ENCODE results near the gene PADI2. TPM values are rescaled to one million over a fixed set of nuclear protein-coding genes. Genes with fewer than 3 reads are reported as not detected.

The PADI2 gene
- total RNA-seq, 1 donor from 2014 or later: 0.49 TPM

DNA sequence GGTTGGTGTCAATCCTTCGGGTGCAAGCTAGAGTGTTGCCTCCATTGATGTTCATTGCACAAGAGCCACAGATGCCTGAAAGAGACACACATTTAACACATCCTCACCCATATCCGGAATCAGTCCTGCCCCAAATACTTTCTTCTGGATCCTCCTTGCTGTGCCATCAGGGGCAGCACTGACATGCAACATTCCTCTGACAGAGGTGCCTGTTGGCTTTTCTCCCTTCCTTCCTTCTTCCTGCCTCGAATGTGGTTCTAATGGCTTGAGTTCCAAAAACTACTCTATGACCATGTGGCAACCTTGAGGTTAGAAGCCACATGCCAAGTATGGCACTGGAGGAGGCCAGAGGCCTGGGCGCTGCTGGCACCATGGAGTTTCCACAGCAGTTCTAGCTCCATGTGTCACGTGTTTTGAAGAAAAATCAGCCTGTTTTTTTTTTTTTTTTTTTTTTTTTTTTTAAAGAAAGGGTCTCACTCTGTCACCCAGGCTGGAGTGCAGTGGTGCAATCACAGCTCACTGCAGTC, 90.5 kb downstream of the PADI2 start:
- Histone ChIP-seq H3K27ac (replicated peaks) (no peak overlapping the region), H3K27me3 (ENCODE audit: low read depth) (no peaks in the 10 kb centered on the region), H3K9me3 (replicated peaks) (no peaks in the 10 kb centered on the region), H3K36me3 (peaks cover 98% of the 10 kb centered on the region), H3K4me3 (no peak overlapping the region), H3K4me1 (peaks cover 11% of the 10 kb centered on the region)
- intact Hi-C loops (cut with micrococcal nuclease): no loop called here
- TF ChIP-seq, protein P1, sequence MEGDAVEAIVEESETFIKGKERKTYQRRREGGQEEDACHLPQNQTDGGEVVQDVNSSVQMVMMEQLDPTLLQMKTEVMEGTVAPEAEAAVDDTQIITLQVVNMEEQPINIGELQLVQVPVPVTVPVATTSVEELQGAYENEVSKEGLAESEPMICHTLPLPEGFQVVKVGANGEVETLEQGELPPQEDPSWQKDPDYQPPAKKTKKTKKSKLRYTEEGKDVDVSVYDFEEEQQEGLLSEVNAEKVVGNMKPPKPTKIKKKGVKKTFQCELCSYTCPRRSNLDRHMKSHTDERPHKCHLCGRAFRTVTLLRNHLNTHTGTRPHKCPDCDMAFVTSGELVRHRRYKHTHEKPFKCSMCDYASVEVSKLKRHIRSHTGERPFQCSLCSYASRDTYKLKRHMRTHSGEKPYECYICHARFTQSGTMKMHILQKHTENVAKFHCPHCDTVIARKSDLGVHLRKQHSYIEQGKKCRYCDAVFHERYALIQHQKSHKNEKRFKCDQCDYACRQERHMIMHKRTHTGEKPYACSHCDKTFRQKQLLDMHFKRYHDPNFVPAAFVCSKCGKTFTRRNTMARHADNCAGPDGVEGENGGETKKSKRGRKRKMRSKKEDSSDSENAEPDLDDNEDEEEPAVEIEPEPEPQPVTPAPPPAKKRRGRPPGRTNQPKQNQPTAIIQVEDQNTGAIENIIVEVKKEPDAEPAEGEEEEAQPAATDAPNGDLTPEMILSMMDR (IDR thresholded peaks at IDR 0.05; ENCODE audit: borderline replicate concordance): no peak
- no peak for DNase-seq

DNA sequence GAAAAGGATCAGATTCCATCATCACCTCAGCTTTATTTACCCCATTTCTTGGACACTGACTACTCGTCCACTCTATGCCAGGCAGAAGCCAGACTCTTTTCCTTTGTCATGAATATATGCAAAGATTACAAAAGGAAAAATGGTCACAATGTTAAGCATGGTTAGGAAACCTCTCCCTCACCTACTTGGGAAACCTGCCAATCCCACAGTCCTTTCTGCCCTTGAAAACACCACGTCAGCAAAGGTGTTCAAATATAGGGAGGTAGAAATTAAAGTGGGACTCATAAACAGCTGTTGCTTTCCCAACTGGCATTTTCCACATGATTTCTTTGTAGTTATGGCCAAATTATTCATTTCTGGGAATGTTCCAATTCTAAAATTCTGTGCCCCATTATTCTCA, 91.4 kb downstream of the PADI2 start:
- Histone ChIP-seq H3K36me3 (peaks cover 98% of the 10 kb centered on the region), H3K27me3 (ENCODE audit: low read depth) (no peaks in the 10 kb centered on the region), H3K9me3 (replicated peaks) (no peaks in the 10 kb centered on the region), H3K27ac (replicated peaks) (no peak overlapping the region), H3K4me3 (no peak overlapping the region), H3K4me1 (peaks cover 11% of the 10 kb centered on the region)
- intact Hi-C loops (cut with micrococcal nuclease): no loop called here
- no peak for DNase-seq
- TF ChIP-seq, protein P1 (IDR thresholded peaks at IDR 0.05; ENCODE audit: borderline replicate concordance): no peak

DNA sequence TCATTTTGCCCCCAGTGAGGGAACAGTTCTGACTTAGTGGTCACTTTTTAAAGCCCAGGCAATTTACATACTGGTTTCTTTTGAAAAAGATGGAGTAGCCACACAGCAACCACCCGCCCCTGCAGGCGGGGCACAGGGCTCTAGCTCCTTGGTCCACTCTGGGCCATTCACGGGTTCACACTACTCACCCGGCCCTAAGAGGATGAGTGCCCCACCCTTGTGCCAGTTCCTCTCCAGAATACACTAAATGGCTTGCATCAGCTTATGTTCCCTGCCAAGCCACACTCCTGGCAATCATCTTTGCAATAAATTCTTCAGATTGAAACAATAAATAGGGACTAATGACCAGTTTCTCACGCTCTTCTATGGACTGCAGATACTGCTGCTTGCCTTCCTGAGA, 91.8 kb downstream of the PADI2 start:
- no peaks in the 10 kb centered on the region for H3K9me3 ChIP-seq (replicated peaks)
- no peak overlapping the region for H3K4me3 ChIP-seq
- H3K4me1 ChIP-seq: peaks cover 11% of the 10 kb centered on the region
- peaks cover 98% of the 10 kb centered on the region for H3K36me3 ChIP-seq
- TF ChIP-seq, protein P1 (IDR thresholded peaks at IDR 0.05; ENCODE audit: borderline replicate concordance): no peak
- H3K27me3 ChIP-seq (ENCODE audit: low read depth): no peaks in the 10 kb centered on the region
- intact Hi-C loops (cut with micrococcal nuclease): no loop called here
- DNase-seq: no peak
- no peak overlapping the region for H3K27ac ChIP-seq (replicated peaks)

DNA sequence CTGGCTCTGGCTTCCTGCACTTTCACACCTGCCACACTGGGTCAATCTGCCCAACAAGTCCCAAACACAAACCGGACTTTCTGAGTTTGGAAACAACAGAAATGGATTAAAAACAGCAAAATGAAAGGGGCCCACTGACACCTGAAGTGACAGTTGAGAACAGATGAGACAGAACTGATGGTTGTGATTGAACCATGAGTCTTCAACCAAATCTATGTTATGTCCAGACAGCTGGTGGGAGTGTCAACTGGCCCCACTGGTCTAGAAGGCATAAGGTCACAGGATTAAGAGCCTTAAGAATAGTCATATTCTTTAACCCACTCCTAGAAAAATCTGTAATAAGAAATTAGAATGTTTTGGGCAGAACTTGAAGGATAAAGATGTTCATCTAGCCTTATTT, 94.5 kb downstream of the PADI2 start:
- H3K4me1 ChIP-seq: peaks cover 11% of the 10 kb centered on the region
- H3K4me3 ChIP-seq: no peak overlapping the region
- no peaks in the 10 kb centered on the region for H3K9me3 ChIP-seq (replicated peaks)

DNA sequence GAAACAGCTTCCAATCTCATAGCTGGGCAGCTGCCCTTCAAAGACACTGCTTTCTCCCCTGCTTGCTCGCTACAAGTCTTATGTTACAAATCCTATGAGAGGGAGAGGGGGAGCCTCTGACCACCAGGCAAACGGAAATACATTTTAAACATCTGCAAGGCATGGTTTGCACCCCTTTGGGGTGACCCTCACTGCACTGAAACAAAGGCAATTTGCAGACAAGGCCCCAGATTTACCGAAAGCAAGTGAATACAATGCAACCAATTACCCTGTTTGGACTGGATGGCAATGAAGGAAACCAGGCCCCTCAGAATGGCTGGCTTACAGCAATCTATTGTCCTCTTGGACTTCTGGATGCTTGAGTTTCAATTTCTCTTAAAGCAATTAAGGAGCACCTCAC, 95.7 kb downstream of the PADI2 start:
- TF ChIP-seq, protein P1 (IDR thresholded peaks at IDR 0.05; ENCODE audit: borderline replicate concordance): no peak
- peaks cover 100% of the 10 kb centered on the region for H3K36me3 ChIP-seq
- intact Hi-C loops (cut with micrococcal nuclease): no loop called here

More for the DNA sequence above, 94.5 kb downstream of the PADI2 start:
- intact Hi-C loops (cut with micrococcal nuclease): no loop called here
- no peak for DNase-seq
- H3K36me3 ChIP-seq: peaks cover 100% of the 10 kb centered on the region
- no peaks in the 10 kb centered on the region for H3K27me3 ChIP-seq (ENCODE audit: low read depth)
- no peak overlapping the region for H3K27ac ChIP-seq (replicated peaks)
- TF ChIP-seq, protein P1 (IDR thresholded peaks at IDR 0.05; ENCODE audit: borderline replicate concordance): no peak

More for the DNA sequence above, 95.7 kb downstream of the PADI2 start:
- H3K27ac ChIP-seq (replicated peaks): no peak overlapping the region
- DNase-seq: no peak
- H3K9me3 ChIP-seq (replicated peaks): no peaks in the 10 kb centered on the region
- H3K4me1 ChIP-seq: peaks cover 8% of the 10 kb centered on the region
- H3K27me3 ChIP-seq (ENCODE audit: low read depth): no peaks in the 10 kb centered on the region
- H3K4me3 ChIP-seq: no peak overlapping the region
